Astrocyte of the cerebellum (primary cell): Measurements from ENCODE around the gene SEMA4F.

Source experiments
- DNase-seq: peaks from one replicate; pipeline ENCODE4 v3.0.0-alpha.2; 2011; ENCODE audit warnings: low read depth
- H3K4me3 ChIP-seq: 2 replicates; pipeline ENCODE4 v1.5.1; 2011; ENCODE audit warnings: mild to moderate bottlenecking, low read depth, low read length, moderate library complexity
- CTCF ChIP-seq: IDR thresholded peaks from 2 replicates; pipeline ENCODE4 v1.5.1; 2012; ENCODE audit warnings: low read length, low read depth, moderate library complexity, mild to moderate bottlenecking; ENCODE audit errors: missing control alignments
- in situ Hi-C: cut with HindIII; loops from 2 replicates; pipeline ENCODE4 v1.10.0; 2017; ENCODE audit warnings: low sequenced_read_pairs

Gene SEMA4F

GRCh38 chr2:74696829-74697228 lies 42.8 kb downstream of the SEMA4F start:
- TF ChIP-seq CTCF: no peak

GRCh38 chr2:74700643-74701372 lies 46.8 kb downstream of the SEMA4F start:
- no peak overlapping the region for H3K4me3 ChIP-seq
- in situ Hi-C loops: no loop called here
- DNase-seq: no peak
- TF ChIP-seq CTCF: no peak

More at GRCh38 chr2:74696829-74697228, 42.8 kb downstream of the SEMA4F start:
- no peak for DNase-seq
- no peak overlapping the region for H3K4me3 ChIP-seq
- in situ Hi-C loops: no loop called here

- DNase-seq: no peak
- in situ Hi-C loops: no loop called here
- TF ChIP-seq CTCF: no peak
- H3K4me3 ChIP-seq: no peak overlapping the region
Measured at GRCh38 chr2:74702001-74702715, 48.1 kb downstream of the SEMA4F start.

- DNase-seq: no peak
- H3K4me3 ChIP-seq: no peak overlapping the region
- in situ Hi-C loops: no loop called here
- no peak for TF ChIP-seq CTCF
Measured at GRCh38 chr2:74703373-74703772, 49.3 kb downstream of the SEMA4F start.

GRCh38 chr2:74704216-74704615 lies 50.2 kb downstream of the SEMA4F start:
- no peak for TF ChIP-seq CTCF
- no peak overlapping the region for H3K4me3 ChIP-seq
- in situ Hi-C loops: no loop called here
- no peak for DNase-seq

- TF ChIP-seq CTCF: no peak
- in situ Hi-C loops: no loop called here
- DNase-seq: no peak
- H3K4me3 ChIP-seq: no peak overlapping the region
Measured at GRCh38 chr2:74706741-74707140, 52.7 kb downstream of the SEMA4F start.
